ENCODE results near the gene LAMA1. TPM values are rescaled to one million over a fixed set of nuclear protein-coding genes. Genes with fewer than 3 reads are reported as not detected.

Gene LAMA1
- polyA plus RNA-seq, 1 donor: 95.7 TPM

DNA sequence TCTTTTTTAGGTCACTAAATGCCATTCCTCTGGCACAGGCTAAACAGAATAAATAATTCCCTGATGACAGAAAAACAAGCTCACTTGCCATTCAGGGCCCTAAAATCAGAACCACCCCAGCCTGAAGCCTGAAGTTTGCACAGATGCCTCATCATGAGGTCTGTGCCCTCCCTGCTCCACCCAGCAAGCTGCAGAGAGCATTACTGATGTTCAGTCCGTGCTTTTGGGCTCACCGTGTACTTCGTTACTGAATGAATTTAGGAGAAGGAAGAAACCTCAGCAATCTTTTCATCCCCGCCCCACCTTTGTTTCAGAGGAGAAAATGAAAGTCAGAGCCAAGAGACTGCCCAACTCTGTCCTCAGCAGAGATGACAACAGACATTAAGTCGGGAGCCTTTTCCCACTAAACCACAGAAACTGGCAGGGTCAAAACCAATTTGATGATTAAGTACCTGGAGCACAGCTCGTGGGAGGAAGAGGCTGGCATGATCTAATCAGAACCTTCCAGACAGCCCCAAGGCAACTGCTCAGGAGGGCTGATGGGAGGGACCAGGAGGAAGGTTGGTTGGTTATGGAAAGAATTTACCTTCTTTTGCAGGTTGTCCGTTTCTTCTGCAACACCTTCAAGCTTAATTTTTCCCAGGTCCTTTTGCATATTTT lies 122.7 kb downstream of the LAMA1 start:
- DNase-seq: no peak

DNA sequence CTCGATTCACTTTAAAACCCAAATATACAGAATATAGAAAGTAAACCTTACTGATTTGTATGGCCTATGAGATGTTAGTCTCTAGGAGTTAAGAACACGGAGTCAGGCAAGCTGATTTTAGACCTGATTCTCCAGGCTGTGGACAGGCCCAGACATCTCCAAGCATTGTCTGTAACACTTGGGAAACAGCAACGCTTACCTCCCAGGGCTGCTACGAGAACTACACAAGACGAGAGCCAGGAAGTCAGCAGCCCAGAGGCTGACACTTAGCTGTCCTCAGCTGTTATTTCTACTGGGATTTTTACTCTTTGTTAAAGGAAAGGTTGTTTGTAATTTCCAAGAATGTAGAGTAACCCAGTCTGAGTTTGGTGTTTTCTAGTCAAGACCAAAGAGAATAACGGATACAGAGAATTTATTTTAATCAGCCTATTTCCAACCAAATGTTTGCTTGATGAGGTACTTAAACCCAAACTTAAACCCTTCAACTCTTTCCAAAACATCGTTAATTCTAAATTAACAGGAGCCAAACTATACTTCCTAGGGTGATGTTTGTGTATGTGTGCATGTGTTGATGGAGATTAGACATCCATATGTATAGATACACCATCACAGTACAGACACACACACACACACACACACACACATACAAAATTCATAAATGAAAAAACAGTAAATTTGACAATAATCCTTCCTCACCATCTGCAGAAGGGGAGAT lies 123.4 kb downstream of the LAMA1 start:
- DNase-seq: no peak

DNA sequence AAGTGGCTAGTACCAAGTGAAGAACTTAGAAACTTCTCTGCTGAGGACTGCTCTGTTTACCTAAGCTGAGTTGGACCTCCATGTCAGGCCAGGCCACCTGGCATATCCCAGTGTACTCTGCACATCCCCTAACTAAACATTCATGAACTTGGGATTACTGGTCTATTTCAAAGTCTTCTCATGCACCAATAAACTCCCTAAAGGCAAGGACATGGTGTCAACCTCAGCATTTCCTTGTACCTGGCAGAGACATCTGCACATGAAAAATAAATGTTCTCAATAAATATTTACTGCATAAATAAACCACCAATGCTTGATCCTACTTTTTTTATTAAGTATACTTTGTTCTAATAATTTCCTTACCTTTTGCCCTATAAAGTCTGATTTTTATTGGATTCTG lies 124.8 kb downstream of the LAMA1 start:
- no peak for DNase-seq

DNA sequence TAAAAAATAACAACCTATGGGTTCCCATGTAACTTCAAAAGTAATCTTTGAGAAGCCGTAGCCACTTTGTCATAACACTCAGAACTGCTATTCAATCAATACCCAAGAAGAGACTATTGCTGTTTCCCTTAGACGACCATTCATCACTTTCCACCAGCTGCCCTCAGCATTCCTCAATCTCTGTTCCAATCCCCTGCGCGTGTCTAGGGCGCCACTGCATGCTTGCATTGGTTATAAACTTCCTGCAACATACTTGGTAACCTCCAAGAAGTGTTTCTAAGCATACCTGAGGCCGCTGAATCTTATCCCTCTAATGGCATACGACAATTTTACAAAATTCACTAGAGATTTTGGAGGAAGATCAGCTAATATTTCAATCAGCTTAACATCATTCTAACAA lies 134.2 kb downstream of the LAMA1 start:
- no peak for DNase-seq

DNA sequence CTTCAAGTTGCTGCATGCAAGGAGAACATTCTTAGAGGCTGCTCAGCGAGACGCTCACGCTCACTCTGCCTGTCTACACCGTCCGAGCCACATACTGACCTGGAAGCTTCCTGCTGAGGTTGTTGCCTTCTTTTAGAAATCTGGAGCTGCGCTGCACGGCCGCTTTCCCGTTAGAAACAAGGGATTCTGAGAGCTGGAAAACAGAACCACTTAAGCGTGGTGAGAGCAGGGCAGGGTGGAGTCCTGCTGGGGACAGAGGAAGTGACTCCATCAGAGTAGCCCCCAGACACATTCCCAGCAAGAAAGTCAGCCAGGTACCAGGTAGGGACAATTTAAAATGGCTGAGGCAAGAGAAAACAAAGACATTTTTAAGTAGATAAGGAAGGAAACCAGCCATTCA lies 135.2 kb downstream of the LAMA1 start:
- no peak for DNase-seq

DNA sequence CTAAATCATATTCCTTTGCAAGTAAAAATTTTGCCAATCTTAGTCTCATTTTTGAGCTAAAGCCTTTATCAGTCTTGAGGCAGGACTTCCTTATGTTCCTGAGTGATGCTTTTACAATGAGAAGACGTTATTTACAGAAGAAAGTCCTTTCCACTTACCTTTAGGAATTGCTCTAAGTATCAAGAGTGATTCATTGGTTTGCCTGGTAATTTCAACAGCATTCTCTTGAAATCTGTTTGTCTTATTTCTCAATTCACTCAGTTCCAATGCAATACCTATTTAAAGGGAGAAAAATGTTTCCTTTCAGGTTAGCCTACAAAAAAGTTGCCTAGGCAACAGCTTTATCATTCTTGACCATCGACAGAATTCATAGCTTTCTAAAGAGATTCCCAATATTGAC lies 137.2 kb downstream of the LAMA1 start:
- DNase-seq: no peak

DNA sequence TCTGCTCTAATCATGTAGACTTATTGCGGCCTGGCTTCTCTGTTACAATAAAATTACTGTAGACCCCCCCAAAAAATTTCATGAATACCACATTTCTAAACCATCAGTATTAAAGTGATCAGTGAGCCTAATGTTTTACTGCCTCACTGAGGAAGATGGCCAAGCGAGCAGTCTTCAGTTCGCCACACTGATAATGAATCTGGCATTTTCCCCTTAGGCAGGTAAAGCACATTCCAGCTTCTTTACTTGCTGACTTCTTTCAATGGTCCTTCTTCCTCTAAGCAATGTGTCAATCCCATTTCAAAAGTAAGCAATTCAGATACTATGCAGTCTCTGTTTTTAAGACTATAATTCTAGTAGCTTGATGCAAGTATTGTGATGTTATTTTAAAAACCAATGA lies 137.6 kb downstream of the LAMA1 start:
- no peak for DNase-seq

DNA sequence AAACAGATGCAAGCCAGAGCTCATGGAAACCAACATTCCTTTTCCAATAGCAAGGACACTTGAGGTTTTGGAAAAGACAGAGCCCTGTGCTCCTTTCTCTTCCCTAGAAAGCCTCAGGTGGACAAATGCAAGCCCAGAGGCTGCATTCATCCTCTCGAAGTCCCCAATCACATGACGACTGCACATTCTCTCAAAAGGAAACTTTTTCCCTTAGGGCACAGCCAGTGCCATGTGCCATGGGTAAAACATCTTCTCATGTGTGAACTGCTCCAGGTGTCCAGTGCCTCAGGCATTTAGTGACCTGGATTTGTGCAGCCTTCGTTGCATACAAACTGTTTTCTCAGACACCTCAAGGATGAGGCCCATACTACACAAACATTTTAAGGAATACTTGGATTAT lies 140.7 kb downstream of the LAMA1 start:
- DNase-seq: no peak

DNA sequence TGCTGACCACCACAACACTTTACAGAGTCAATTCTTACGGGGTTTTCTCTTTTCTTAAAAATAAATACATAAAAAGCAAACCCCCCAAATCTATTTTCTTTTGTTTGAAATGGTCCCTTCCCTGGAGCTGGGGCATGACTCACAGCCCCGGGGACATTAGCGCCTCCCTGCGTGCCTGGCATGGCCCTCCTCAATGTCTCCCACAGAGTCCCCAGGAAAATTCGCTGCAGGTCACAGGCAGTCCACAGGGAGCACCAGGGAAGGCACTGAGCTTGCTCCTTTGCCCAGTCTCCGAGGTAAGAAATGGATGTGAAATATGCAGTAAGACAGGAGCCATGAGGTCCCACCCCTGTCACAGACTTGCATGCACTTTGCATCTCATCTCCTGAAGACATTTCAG lies 142.5 kb downstream of the LAMA1 start:
- DNase-seq: no peak

DNA sequence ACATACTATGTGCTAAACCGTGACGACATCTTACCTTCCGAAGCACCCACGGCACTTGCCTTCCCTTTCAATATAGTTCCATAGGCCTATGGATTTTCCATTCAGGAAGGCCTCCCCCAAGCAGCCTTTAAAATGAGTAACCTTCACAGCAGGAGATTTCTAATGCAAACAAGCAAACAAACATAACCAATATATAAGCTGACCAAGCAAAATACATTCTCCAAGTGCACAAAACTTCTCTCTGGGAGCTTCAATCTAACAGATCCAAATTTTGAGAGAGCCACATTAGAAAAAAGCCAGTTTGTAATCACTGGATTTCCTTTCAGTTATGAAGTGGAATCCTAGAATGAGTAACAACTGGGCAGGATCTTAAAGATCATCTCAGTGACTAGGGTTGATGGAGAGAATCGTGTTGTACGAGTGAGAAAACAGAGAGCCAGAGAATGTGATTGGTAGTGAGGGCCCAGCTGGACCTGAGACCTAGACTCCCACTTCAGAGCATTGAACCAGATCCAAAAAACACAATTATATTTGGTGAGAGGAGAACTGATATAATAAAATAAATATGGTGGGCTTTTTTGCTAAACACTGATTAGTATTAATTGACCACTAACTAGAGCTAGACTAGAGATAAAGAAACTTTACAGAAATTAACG lies 145.6 kb downstream of the LAMA1 start:
- DNase-seq: no peak

DNA sequence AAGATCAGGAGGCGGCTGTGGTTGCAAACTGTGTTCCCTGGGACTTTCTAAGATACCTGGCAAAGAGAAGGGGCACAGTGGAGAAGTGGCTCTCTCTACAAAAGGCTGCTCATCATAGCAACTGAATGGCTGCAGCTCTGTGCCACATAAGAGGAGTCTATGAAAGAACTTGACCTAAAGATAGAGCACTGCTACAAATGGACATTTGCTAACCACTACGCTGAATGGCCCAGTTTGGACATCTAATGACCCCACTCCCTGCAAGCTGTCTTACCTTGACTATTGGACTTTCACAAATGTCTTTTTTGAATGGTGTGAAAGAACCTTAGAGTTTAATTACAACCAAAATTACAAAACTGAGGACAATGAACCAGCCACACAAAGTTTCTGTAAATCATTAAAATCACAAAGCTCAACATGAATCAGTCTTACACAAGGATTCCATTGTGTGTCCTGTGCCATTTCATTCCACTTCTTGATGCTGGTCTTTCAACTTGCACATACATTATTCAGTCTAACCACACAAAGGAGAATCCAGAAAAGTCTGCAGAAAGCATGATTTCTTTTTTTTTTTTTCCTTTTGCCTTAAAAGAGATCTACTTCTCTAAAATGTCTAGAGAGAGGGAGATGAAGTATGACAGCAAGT lies 154.0 kb downstream of the LAMA1 start:
- no peak for DNase-seq

DNA sequence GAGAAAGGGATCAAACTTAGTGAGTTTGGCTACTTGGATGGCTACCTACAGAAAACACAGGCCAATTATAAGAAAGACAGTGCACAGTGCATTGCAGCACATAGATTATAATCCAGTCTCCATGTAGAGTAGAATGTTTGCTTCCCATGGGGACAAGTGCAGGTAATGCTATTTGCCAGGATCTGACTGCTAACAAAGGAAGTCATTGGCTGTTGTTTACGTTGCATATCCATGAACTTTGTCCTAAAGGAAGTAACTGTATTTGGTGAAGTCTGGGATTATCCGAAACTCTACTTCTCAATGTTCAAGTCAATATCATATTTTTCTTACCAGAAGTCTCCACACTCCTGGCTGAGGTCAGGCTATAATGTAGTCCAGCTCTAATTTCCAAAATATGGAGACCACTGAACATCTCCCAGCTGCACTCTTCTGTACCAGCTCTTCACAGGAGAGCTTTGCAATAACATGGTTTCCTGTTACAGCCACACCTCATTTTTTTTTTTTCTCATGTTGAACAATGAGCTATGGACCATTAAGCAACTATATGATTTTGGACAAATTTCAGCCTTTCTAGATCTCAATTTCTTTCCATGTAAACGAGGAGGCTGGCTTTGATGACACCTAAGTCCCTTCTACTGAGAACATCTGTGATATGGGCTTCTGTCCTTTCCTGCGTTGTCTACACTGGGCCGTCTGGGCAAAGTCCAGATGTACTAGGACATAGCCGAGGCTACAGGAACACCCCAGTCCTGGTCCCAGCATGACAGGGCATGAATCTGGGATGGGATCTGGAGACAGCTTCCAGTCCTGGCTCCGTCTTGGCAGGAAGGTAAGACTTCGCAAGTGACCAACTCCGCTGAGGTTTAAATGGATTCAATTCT lies 154.8 kb downstream of the LAMA1 start:
- DNase-seq: no peak

DNA sequence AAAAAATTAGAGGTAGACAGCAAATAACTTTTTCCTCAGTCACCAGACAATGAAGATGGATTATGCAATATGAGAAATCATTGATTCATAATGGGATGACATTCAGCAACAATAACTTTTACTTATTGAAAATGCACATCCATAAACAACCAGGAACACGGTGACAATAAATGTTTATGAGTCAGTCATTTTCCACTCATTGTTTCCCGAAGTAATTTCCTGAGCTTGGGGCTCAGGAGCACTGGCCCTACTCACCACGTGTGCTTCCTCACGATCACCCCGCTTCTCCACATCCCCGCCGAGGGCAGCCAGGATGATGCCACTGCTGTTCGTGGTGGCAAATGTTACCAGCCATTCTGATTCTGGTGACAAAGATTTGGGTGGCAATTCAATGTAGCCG lies 156.3 kb downstream of the LAMA1 start:
- DNase-seq: no peak

DNA sequence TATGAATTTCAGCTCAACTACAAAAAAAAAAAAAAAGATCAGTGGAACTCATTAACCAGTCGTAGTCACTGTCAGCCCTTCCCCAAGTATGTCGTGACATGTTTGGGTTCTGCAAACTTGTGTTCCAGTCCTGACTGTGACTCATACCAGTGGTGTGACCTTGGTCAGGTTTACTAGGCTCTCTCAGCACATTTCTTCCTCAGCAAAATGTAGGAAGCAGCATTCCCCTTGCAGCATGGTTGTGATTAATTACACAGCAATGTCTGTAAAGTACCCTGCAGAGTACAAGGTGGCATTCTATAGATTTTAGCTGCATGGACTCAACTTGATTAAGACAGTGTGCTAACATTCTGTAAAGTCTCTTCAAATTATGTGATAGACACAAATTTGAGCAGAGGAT lies 156.9 kb downstream of the LAMA1 start:
- no peak for DNase-seq

DNA sequence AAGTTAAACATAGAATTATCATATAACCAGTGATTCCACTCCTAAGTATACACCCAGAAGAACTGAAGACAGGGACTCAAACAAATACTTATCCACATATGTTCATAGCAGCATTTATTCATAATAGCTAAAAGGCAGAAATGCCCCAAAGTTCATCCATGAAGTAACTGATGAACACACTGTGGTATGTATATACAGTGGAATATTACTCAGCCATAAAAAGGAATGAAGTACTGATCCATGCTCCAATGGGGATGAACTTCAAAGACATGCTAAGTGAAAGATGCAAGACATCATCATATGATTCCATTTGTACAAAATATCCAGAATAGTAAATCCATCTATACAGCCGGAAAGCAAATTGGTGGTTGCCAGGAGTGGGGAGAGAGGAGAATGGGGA lies 157.5 kb downstream of the LAMA1 start:
- no peak for DNase-seq

DNA sequence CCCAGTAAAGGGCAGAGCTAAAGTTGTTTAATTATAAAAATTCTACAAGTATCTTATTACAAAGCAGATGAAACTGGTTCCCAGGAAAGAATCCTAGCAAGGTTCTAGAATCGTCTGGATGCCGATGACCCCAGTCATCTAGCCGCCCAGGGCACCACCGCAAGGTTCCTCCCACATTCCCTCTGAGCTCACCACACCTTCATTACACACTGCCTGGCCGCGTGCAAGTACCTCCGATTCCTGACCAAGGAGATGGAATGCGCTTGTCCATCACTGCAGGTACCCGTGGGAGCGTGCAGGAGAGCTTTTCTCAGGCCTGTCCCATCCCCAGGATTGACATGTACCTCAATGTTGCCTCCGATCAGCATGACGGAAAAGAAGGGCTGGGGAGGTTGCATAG lies 158.5 kb downstream of the LAMA1 start:
- no peak for DNase-seq

DNA sequence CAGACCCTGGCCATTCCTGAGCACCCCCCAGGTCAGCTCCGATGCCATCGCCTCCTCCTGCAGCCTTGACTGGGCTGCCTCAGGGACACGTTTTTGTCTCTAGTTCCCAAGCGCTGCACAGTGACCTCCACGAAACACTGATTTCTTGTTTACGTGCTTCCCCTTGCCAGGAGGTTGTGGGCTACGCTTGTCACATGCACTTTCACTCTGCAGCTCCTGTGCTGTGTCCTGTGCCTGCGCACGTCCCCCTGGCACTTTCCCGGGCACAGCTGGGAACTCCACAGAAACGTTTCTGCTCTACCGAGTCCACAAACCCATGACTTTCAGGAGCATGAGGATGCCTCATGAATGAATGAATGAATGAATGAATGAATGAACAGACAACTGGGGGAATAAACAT lies 160.6 kb downstream of the LAMA1 start:
- DNase-seq: no peak

DNA sequence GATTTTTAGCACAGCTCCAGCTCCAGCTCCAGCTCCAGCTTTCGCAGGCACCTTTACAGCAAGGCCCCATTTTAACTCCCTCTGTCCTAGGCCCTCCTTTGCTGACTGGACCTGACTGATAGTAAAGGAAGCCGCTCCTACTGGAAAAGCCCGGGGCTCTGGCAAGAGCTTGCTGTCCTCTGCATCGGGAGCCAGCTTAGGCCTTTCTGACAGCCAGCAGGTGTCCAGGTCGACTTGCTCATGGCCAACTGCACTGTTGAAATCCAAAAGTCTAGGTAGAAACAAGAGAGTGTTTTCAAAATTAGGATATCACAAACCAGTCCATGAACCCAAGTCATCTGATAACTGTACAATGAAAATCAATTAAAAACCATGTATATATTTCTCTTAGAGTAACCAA lies 161.1 kb downstream of the LAMA1 start:
- no peak for DNase-seq

DNA sequence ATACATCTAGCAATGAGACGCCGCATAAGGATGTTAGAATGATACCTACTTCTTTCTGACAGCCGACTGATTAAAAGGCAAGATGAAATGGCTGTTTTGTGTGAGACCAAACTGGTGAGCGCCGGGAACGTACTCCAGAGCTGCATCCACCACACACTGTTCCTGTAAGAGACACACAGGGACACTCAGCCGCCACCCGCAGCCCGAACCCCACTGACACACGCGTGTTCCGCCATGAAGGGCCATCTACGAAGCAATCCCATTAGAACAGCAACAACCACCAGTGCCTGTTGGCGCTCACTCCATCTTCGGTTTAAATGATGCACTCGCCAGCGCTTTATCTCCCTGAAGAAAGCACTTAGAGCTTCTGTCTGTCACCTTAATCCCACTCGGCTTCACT lies 162.3 kb downstream of the LAMA1 start:
- DNase-seq: no peak

DNA sequence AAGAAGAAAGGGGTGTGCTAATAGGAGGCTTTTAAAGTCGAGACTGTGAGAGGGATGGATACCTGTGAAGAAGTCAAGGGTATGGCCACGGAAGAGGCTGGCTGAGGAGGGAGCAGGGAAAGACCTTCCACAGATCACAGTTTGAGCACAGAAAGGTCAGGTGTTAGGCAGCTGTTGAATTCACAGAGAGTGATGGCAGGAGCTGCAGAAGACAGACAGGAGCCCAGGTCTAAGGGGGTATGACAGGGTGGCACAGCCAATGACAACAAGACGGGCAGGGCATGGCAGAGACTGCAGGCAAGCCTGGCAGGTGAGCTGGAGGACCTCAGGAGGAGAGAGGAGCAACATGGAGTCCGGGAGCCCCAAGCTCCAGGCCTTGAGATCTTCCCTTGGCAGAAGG lies 163.1 kb downstream of the LAMA1 start:
- no peak for DNase-seq

DNA sequence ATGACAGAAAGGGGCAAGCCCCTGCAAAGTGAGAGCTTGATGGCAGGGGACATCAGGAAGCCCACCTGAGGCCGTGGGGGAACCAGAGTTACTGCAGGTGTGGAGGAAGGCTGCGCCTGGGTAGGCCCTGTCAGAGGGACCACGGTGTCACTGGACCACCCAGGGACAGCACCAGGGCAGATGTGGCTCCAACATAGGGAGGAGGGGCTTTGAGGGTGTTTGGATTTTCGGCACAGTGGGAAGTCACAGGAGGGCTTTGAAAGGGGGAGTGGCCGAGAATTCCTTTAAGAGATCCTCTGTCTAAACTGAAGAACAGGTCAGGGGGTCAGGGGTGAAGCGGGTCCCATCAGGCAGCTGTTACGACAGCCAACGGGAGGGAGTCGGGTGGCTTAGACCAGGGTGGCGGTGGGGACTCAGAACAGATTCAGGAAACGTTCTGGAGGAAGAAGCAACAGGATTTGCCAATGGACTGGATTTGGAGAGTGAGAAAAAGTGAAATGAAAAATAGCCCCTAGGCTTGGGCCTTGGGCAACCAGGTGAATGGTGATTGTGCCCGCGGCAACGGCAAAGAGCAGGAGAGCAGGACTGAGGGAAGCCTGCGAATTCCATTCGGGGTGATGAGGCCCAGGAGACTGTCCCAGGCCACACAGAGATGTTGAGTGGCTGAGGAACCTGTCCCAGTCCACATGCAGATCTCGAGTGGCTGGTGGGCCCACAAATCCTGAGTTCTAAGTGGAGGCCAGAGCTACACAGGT lies 166.1 kb downstream of the LAMA1 start:
- DNase-seq: no peak

Data from left kidney (tissue), 2 donors.